Measurements from ENCODE around the gene SLC6A6. TPM values are rescaled to one million over a fixed set of nuclear protein-coding genes. Genes with fewer than 3 reads are reported as not detected.

SLC6A6 gene
- total and polyA plus RNA-seq, 4 donors = 0.92 to 7.2 (median 2.9) TPM

- TF ChIP-seq FOXA2 (IDR thresholded peaks at IDR 0.05) (no peak), GABPA (IDR thresholded peaks at IDR 0.05 in 1 of 2, conservative IDR thresholded peaks at IDR 0.05 in 1 of 2) (no peak), JUND (IDR thresholded peaks at IDR 0.05) (no peak), TAF1 (conservative IDR thresholded peaks at IDR 0.05) (no peak)
These were observed 103.5 kb downstream of the SLC6A6 start (continued) for GRCh38 chr3:14505803-14506500.

DNA sequence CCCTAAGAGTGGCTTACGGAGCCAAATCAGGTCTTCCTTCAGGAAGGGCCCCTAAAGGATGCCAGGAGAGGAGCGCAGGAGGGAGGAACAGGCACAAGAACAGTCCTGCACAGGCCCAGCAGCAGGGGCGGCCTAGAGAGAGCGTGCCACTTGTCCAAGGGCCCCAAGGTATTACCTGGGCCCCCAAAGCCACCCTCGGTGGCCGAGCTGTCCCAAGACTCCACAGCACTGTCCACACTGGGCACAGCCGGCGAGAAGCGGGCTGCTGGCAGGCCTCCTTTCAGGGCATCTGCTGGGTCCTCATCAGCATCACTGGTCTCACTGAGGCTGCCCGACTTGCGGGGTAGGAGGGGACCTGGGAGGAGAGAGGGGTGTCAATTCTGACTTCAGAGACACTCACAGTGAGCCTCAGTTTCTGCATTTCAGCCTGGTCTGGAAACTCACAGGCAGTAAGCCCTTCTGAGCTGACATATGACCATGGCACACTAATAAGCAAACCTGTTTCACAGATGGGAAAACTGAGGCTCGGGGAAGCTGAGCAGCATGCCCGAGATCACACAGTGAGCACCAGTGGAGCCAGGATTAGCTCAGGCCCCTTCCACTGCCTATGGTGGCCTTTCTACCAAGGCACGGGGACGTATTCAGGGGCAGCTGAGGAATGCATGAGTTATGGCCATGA lies 104.4 kb downstream of the SLC6A6 start:
- Histone ChIP-seq H3K36me3 (ENCODE audit: control insufficient read depth in 4 of 4, insufficient read depth in 3 of 4, low read depth in 1 of 4, low read length in 3 of 4) (no peaks in the 10 kb centered on the region), H3K4me1 (ENCODE audit: control insufficient read depth in 4 of 4, insufficient read depth in 4 of 4, low read length in 3 of 4) (peaks cover 0 to 2% (median 0%) of the 10 kb centered on the region in 4 donors), H3K9ac (ENCODE audit: low read depth in 1 of 2, low read length in 2 of 2) (no peak overlapping the region), H3K27me3 (ENCODE audit: control insufficient read depth in 4 of 4, insufficient read depth in 4 of 4, low read length in 3 of 4) (no peaks in the 10 kb centered on the region), H3K4me3 (ENCODE audit: low read depth in 1 of 3, low read length in 3 of 3) (no peak overlapping the region), H3K27ac (ENCODE audit: low read depth in 1 of 2, low read length in 2 of 2) (no peak overlapping the region), H3K9me3 (ENCODE audit: control insufficient read depth in 4 of 4, low read length in 3 of 4) (peaks cover 2 to 5% (median 3%) of the 10 kb centered on the region in 4 donors)
- no peak for DNase-seq (ENCODE audit: low spot score)
- TF ChIP-seq NR2F2 (IDR thresholded peaks at IDR 0.05) (no peak), HNF4G (IDR thresholded peaks at IDR 0.05) (no peak), HNF4A (conservative IDR thresholded peaks at IDR 0.05) (no peak)
- WGBS = 90% methylated on average over 15 of the region's 15 CpGs

DNA sequence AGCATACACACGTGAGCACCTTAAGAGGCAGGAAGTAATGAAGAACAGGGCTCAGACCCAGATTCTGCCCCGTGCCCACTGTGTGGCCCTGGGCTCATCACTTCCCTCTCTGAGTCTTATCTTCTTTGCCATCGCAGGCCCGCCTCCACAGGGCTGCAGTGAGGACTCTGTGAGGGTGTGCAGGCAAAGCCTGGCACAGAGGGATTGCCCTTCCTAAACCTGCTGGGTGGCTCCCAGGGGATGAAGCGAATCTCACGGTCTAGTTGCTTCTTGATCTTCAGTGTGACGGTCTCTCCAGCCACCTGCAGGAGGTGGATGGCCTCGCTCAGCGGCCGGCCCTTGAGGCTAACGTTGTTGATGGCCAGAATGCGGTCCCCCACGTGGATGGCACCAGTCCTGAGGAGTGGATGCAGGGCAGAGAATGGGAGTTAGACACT lies 104.9 kb downstream of the SLC6A6 start:
- TF ChIP-seq, protein P1, sequence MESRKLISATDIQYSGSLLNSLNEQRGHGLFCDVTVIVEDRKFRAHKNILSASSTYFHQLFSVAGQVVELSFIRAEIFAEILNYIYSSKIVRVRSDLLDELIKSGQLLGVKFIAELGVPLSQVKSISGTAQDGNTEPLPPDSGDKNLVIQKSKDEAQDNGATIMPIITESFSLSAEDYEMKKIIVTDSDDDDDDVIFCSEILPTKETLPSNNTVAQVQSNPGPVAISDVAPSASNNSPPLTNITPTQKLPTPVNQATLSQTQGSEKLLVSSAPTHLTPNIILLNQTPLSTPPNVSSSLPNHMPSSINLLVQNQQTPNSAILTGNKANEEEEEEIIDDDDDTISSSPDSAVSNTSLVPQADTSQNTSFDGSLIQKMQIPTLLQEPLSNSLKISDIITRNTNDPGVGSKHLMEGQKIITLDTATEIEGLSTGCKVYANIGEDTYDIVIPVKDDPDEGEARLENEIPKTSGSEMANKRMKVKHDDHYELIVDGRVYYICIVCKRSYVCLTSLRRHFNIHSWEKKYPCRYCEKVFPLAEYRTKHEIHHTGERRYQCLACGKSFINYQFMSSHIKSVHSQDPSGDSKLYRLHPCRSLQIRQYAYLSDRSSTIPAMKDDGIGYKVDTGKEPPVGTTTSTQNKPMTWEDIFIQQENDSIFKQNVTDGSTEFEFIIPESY (IDR thresholded peaks at IDR 0.05) = no peak
- TF ChIP-seq HNF4G (IDR thresholded peaks at IDR 0.05) (no peak), NR2F2 (IDR thresholded peaks at IDR 0.05) (no peak), RAD21 (IDR thresholded peaks at IDR 0.05) (no peak), CTCF (IDR thresholded peaks at IDR 0.05; ENCODE audit: low read depth, low read length, missing input control) (no peak), JUND (IDR thresholded peaks at IDR 0.05) (no peak), FOXA2 (IDR thresholded peaks at IDR 0.05) (no peak), YY1 (IDR thresholded peaks at IDR 0.05) (no peak)
- TF ChIP-seq, protein P2, sequence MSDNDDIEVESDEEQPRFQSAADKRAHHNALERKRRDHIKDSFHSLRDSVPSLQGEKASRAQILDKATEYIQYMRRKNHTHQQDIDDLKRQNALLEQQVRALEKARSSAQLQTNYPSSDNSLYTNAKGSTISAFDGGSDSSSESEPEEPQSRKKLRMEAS (IDR thresholded peaks at IDR 0.05) = no peak
- DNase-seq (ENCODE audit: low spot score) = no peak
- Histone ChIP-seq H3K27ac (ENCODE audit: low read depth in 1 of 2, low read length in 2 of 2) (no peak overlapping the region), H3K4me1 (ENCODE audit: control insufficient read depth in 4 of 4, insufficient read depth in 4 of 4, low read length in 3 of 4) (peaks cover 0 to 2% (median 0%) of the 10 kb centered on the region in 4 donors), H3K9ac (ENCODE audit: low read depth in 1 of 2, low read length in 2 of 2) (no peak overlapping the region), H3K27me3 (ENCODE audit: control insufficient read depth in 4 of 4, insufficient read depth in 4 of 4, low read length in 3 of 4) (no peaks in the 10 kb centered on the region), H3K9me3 (ENCODE audit: control insufficient read depth in 4 of 4, low read length in 3 of 4) (peaks cover 2 to 5% (median 3%) of the 10 kb centered on the region in 4 donors), H3K4me3 (ENCODE audit: low read depth in 1 of 3, low read length in 3 of 3) (no peak overlapping the region), H3K36me3 (ENCODE audit: control insufficient read depth in 4 of 4, insufficient read depth in 3 of 4, low read depth in 1 of 4, low read length in 3 of 4) (no peaks in the 10 kb centered on the region)
- WGBS = 83% methylated on average over 13 of the region's 13 CpGs

Measured in liver (tissue), 9 donors.